Nephron (organoid): ENCODE data around the gene CASD1.

Source experiments
- H3K27ac Mint-ChIP-seq, 3 experiments: 2 replicates each; pipeline ENCODE4 v1.8.0; 2020; ENCODE audit warnings: mixed read lengths in 3 of 3, mild to moderate bottlenecking in 2 of 3, moderate library complexity in 1 of 3
- H3K27me3 Mint-ChIP-seq: 2 replicates; pipeline ENCODE4 v1.8.0; 2021; ENCODE audit warnings: low read depth, mild to moderate bottlenecking, moderate library complexity, mixed read lengths
- H3K36me3 Mint-ChIP-seq: 2 replicates; pipeline ENCODE4 v1.8.0; 2020; ENCODE audit warnings: low read depth, mixed read lengths
- H3K4me1 Mint-ChIP-seq: 2 replicates; pipeline ENCODE4 v1.8.0; 2020; ENCODE audit warnings: mixed read lengths
- H3K4me3 Mint-ChIP-seq, 3 experiments: 2 replicates each; pipeline ENCODE4 v1.8.0; 2020; ENCODE audit warnings: mild to moderate bottlenecking in 3 of 3, mixed read lengths in 3 of 3, moderate library complexity in 2 of 3
- H3K9me3 Mint-ChIP-seq: 2 replicates; pipeline ENCODE4 v1.8.0; 2020; ENCODE audit warnings: mixed read lengths
- TF ChIP-seq, protein P1 (sequence below), 3 experiments: fragments of 200-600 bp; sonication (generic); IDR thresholded peaks; one replicate each; pipeline ENCODE4 v1.5.0; 2021; ENCODE audit warnings: antibody characterized with exemption in 3 of 3; ENCODE audit not compliant: unreplicated experiment in 3 of 3

The CASD1 gene

DNA sequence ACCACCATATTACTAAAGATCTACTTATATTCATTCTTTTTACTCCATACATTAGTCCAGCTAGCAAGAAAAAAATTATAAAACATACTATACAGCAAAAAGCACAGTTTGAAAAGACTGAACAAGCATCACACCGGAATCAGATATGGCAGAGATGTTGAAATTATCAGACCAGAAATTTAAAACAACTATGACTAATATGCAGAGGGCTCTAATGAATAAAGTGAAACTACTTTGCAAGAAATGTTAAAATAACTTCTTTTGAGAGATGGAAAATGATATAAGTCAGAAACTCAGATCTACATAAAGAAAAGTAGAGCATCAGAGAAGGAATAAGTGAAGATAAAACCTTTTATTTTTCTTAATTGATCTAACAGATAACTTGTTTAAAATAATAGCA lies 95.4 kb downstream of the CASD1 start:
- H3K36me3 Mint-ChIP-seq: peaks cover 73% of the 10 kb centered on the region
- TF ChIP-seq, protein P1, sequence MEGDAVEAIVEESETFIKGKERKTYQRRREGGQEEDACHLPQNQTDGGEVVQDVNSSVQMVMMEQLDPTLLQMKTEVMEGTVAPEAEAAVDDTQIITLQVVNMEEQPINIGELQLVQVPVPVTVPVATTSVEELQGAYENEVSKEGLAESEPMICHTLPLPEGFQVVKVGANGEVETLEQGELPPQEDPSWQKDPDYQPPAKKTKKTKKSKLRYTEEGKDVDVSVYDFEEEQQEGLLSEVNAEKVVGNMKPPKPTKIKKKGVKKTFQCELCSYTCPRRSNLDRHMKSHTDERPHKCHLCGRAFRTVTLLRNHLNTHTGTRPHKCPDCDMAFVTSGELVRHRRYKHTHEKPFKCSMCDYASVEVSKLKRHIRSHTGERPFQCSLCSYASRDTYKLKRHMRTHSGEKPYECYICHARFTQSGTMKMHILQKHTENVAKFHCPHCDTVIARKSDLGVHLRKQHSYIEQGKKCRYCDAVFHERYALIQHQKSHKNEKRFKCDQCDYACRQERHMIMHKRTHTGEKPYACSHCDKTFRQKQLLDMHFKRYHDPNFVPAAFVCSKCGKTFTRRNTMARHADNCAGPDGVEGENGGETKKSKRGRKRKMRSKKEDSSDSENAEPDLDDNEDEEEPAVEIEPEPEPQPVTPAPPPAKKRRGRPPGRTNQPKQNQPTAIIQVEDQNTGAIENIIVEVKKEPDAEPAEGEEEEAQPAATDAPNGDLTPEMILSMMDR (IDR thresholded peaks at IDR 0.05; ENCODE audit: unreplicated experiment in 3 of 3): no peak
- peaks cover 23% of the 10 kb centered on the region for H3K9me3 Mint-ChIP-seq
- no peak overlapping the region for H3K27ac Mint-ChIP-seq
- H3K4me1 Mint-ChIP-seq: peaks cover 7% of the 10 kb centered on the region
- no peak overlapping the region for H3K4me3 Mint-ChIP-seq
- no peaks in the 10 kb centered on the region for H3K27me3 Mint-ChIP-seq
